KOPT-K1 (cell line): ENCODE measurements around the gene ARHGAP27.

Source experiments
- H3K27ac ChIP-seq: fragments of 200-600 bp; sonication (generic); 2 replicates; pipeline ENCODE4 v1.5.1; 2016; ENCODE audit warnings: antibody characterized with exemption, mild to moderate bottlenecking, low read depth, low read length; ENCODE audit not compliant: poor library complexity, severe bottlenecking
- H3K36me3 ChIP-seq: fragments of 200-600 bp; sonication (generic); 2 replicates; pipeline ENCODE4 v1.5.1; 2017; ENCODE audit warnings: antibody characterized with exemption, mild to moderate bottlenecking, low read length, moderate library complexity; ENCODE audit not compliant: insufficient read depth
- H3K9me3 ChIP-seq: fragments of 200-600 bp; sonication (generic); 2 replicates; pipeline ENCODE4 v1.5.1; 2017; ENCODE audit warnings: antibody characterized with exemption, low read length, mild to moderate bottlenecking; ENCODE audit not compliant: insufficient read depth, poor library complexity, severe bottlenecking

ARHGAP27 gene

GRCh38 chr17:45428050-45428617, 4.5 kb downstream of the ARHGAP27 start:
- Histone ChIP-seq H3K27ac (peak overlapping the region; percentile 44), H3K36me3 (peaks cover 9% of the 10 kb centered on the region), H3K9me3 (no peaks in the 10 kb centered on the region)

- no peaks in the 10 kb centered on the region for H3K9me3 ChIP-seq
- H3K27ac ChIP-seq = peak overlapping the region; percentile 44
- H3K36me3 ChIP-seq = peaks cover 9% of the 10 kb centered on the region
These were observed 5.4 kb downstream of the ARHGAP27 start for GRCh38 chr17:45427181-45427835.

- no peaks in the 10 kb centered on the region for H3K9me3 ChIP-seq
- H3K36me3 ChIP-seq = peaks cover 9% of the 10 kb centered on the region
- H3K27ac ChIP-seq = no peak overlapping the region
These were observed 6.1 kb downstream of the ARHGAP27 start for GRCh38 chr17:45426561-45426960.

- Histone ChIP-seq H3K27ac (no peak overlapping the region), H3K36me3 (peaks cover 9% of the 10 kb centered on the region)
These were observed 6.7 kb downstream of the ARHGAP27 start for GRCh38 chr17:45425984-45426413.

GRCh38 chr17:45425125-45425983, 7.3 kb downstream of the ARHGAP27 start:
- Histone ChIP-seq H3K9me3 (no peaks in the 10 kb centered on the region), H3K27ac (no peak overlapping the region), H3K36me3 (peaks cover 9% of the 10 kb centered on the region)

More at GRCh38 chr17:45425984-45426413, 6.7 kb downstream of the ARHGAP27 start:
- no peaks in the 10 kb centered on the region for H3K9me3 ChIP-seq

GRCh38 chr17:45424769-45425124, 7.9 kb downstream of the ARHGAP27 start:
- Histone ChIP-seq H3K36me3 (peaks cover 9% of the 10 kb centered on the region), H3K9me3 (no peaks in the 10 kb centered on the region), H3K27ac (no peak overlapping the region)

GRCh38 chr17:45423975-45424335, 8.7 kb downstream of the ARHGAP27 start:
- no peaks in the 10 kb centered on the region for H3K9me3 ChIP-seq
- H3K36me3 ChIP-seq = peaks cover 9% of the 10 kb centered on the region
- no peak overlapping the region for H3K27ac ChIP-seq

GRCh38 chr17:45423304-45423974, 9.2 kb downstream of the ARHGAP27 start:
- Histone ChIP-seq H3K36me3 (peaks cover 9% of the 10 kb centered on the region), H3K9me3 (no peaks in the 10 kb centered on the region), H3K27ac (no peak overlapping the region)

GRCh38 chr17:45414990-45415881, 17.4 kb downstream of the ARHGAP27 start:
- Histone ChIP-seq H3K36me3 (no peaks in the 10 kb centered on the region), H3K9me3 (no peaks in the 10 kb centered on the region), H3K27ac (peak overlapping the region; percentile 30)

- Histone ChIP-seq H3K9me3 (no peaks in the 10 kb centered on the region), H3K36me3 (0 out of 2 replicates have a peak, but pooled peaks cover 7% of the 10 kb centered on the region), H3K27ac (no peak overlapping the region)
These were observed 19.2 kb downstream of the ARHGAP27 start for GRCh38 chr17:45413498-45413923.

- no peaks in the 10 kb centered on the region for H3K9me3 ChIP-seq
- H3K27ac ChIP-seq = peak overlapping the region; percentile 99
- peaks cover 16% of the 10 kb centered on the region; the same call in 1 of the 2 replicates for H3K36me3 ChIP-seq
These were observed 21.1 kb downstream of the ARHGAP27 start for GRCh38 chr17:45411348-45412105.

GRCh38 chr17:45410144-45411091, 22.3 kb downstream of the ARHGAP27 start:
- H3K27ac ChIP-seq = peak overlapping the region; percentile 99
- no peaks in the 10 kb centered on the region for H3K9me3 ChIP-seq
- peaks cover 25% of the 10 kb centered on the region for H3K36me3 ChIP-seq

GRCh38 chr17:45409659-45410076, 23.0 kb downstream of the ARHGAP27 start:
- peak overlapping the region; percentile 99 for H3K27ac ChIP-seq

More at GRCh38 chr17:45409659-45410076, 23.0 kb downstream of the ARHGAP27 start:
- Histone ChIP-seq H3K9me3 (no peaks in the 10 kb centered on the region), H3K36me3 (peaks cover 33% of the 10 kb centered on the region)
